Esophagus muscularis mucosa (tissue), 3 donors: ENCODE data around the gene KLHL8.

Experiments
- CTCF ChIP-seq, 3 experiments: fragments of 200-600 bp in 2 of 3; fragments of 450-650 bp in 1 of 3; sonication (generic) in 2 of 3; IDR thresholded peaks; one replicate each; pipeline ENCODE4 v1.5.1; 2017 to 2019; ENCODE audit warnings: antibody characterized with exemption in 3 of 3, mild to moderate bottlenecking in 2 of 3, moderate library complexity in 1 of 3
- POLR2A ChIP-seq: fragments of 450-650 bp; IDR thresholded peaks from one replicate; pipeline ENCODE4 v1.6.1; 2017; ENCODE audit warnings: antibody characterized with exemption, moderate library complexity, mild to moderate bottlenecking, low read depth
- POLR2AphosphoS5 ChIP-seq, 2 donors: sonication (generic); formaldehyde crosslinking; IDR thresholded peaks; one replicate each; pipeline ENCODE4 v1.6.1; 2017; ENCODE audit warnings: antibody characterized with exemption in 2 of 2

- TF ChIP-seq CTCF (IDR thresholded peaks at IDR 0.05) (no peak), POLR2A (no peak), POLR2AphosphoS5 (IDR thresholded peaks at IDR 0.05) (no peak)
Measured at GRCh38 chr4:87204559-87204958, 15.9 kb downstream of the KLHL8 start.
